ENCODE data around the gene MAST2. TPM values are rescaled to one million over a fixed set of nuclear protein-coding genes. Genes with fewer than 3 reads are reported as not detected.
A peak's percentile ranks its signal among the peaks of the same experiment; 100 is the strongest.

MAST2 gene
- total RNA-seq, 1 donor from 2014 or later = 12.6 TPM

- Histone ChIP-seq H3K27me3 (ENCODE audit: control insufficient read depth, insufficient read depth, low read length) (no peaks in the 10 kb centered on the region), H3K36me3 (ENCODE audit: control insufficient read depth, insufficient read depth, low read length) (no peaks in the 10 kb centered on the region), H3K4me3 (ENCODE audit: low read depth, low read length) (no peak overlapping the region)
- no peak for DNase-seq (ENCODE audit: low read depth)
- no peak for FAIRE-seq
- TF ChIP-seq CTCF (IDR thresholded peaks at IDR 0.05; ENCODE audit: insufficient read depth, low read length, severe bottlenecking) = no peak
These were observed 199.2 kb downstream of the MAST2 start for GRCh38 chr1:46002551-46003150.

GRCh38 chr1:46003315-46003714 is 199.9 kb downstream of the MAST2 start:
- no peak for FAIRE-seq

GRCh38 chr1:46004492-46004891 is 201.1 kb downstream of the MAST2 start:
- Histone ChIP-seq H3K27me3 (ENCODE audit: control insufficient read depth, insufficient read depth, low read length) (no peaks in the 10 kb centered on the region), H3K4me3 (ENCODE audit: low read depth, low read length) (no peak overlapping the region), H3K36me3 (ENCODE audit: control insufficient read depth, insufficient read depth, low read length) (peaks cover 2% of the 10 kb centered on the region)
- DNase-seq (ENCODE audit: low read depth) (no peak), FAIRE-seq (no peak)
- TF ChIP-seq CTCF (IDR thresholded peaks at IDR 0.05; ENCODE audit: insufficient read depth, low read length, severe bottlenecking) = no peak

More at GRCh38 chr1:46003315-46003714, 199.9 kb downstream of the MAST2 start:
- DNase-seq (ENCODE audit: low read depth) = no peak
- H3K4me3 ChIP-seq (ENCODE audit: low read depth, low read length) = no peak overlapping the region
- no peak for TF ChIP-seq CTCF (IDR thresholded peaks at IDR 0.05; ENCODE audit: insufficient read depth, low read length, severe bottlenecking)
- H3K27me3 ChIP-seq (ENCODE audit: control insufficient read depth, insufficient read depth, low read length) = no peaks in the 10 kb centered on the region
- peaks cover under 1% of the 10 kb centered on the region for H3K36me3 ChIP-seq (ENCODE audit: control insufficient read depth, insufficient read depth, low read length)

GRCh38 chr1:46005594-46005993 is 202.2 kb downstream of the MAST2 start:
- Histone ChIP-seq H3K27me3 (ENCODE audit: control insufficient read depth, insufficient read depth, low read length) (no peaks in the 10 kb centered on the region), H3K4me3 (ENCODE audit: low read depth, low read length) (no peak overlapping the region), H3K36me3 (ENCODE audit: control insufficient read depth, insufficient read depth, low read length) (peaks cover 2% of the 10 kb centered on the region)
- FAIRE-seq (no peak), DNase-seq (ENCODE audit: low read depth) (no peak)
- TF ChIP-seq CTCF (IDR thresholded peaks at IDR 0.05; ENCODE audit: insufficient read depth, low read length, severe bottlenecking) = no peak

GRCh38 chr1:46008585-46008984 is 205.2 kb downstream of the MAST2 start:
- FAIRE-seq (no peak), DNase-seq (ENCODE audit: low read depth) (peak; percentile 87)
- Histone ChIP-seq H3K27me3 (ENCODE audit: control insufficient read depth, insufficient read depth, low read length) (no peaks in the 10 kb centered on the region), H3K4me3 (ENCODE audit: low read depth, low read length) (no peak overlapping the region), H3K36me3 (ENCODE audit: control insufficient read depth, insufficient read depth, low read length) (peaks cover 3% of the 10 kb centered on the region)
- TF ChIP-seq CTCF (IDR thresholded peaks at IDR 0.05; ENCODE audit: insufficient read depth, low read length, severe bottlenecking) = no peak

- no peak for DNase-seq (ENCODE audit: low read depth)
- FAIRE-seq = no peak
- no peaks in the 10 kb centered on the region for H3K27me3 ChIP-seq (ENCODE audit: control insufficient read depth, insufficient read depth, low read length)
- no peak overlapping the region for H3K4me3 ChIP-seq (ENCODE audit: low read depth, low read length)
- TF ChIP-seq CTCF (IDR thresholded peaks at IDR 0.05; ENCODE audit: insufficient read depth, low read length, severe bottlenecking) = no peak
- H3K36me3 ChIP-seq (ENCODE audit: control insufficient read depth, insufficient read depth, low read length) = peaks cover 3% of the 10 kb centered on the region
These were observed 207.2 kb downstream of the MAST2 start for GRCh38 chr1:46010611-46011010.

All from bronchial epithelial cell (primary cell).